Astrocyte of the cerebellum (primary cell): ENCODE results near the gene SETD1B.
"Not testable (repeated sequence)": the region's sequence is repeated elsewhere in the genome, so short reads cannot be mapped to it uniquely, and the experiment has no call there.

Experiments
- DNase-seq: peaks from one replicate; pipeline ENCODE4 v3.0.0-alpha.2; 2011; ENCODE audit warnings: low read depth
- H3K4me3 ChIP-seq: 2 replicates; pipeline ENCODE4 v1.5.1; 2011; ENCODE audit warnings: mild to moderate bottlenecking, low read depth, low read length, moderate library complexity
- CTCF ChIP-seq: IDR thresholded peaks from 2 replicates; pipeline ENCODE4 v1.5.1; 2012; ENCODE audit warnings: low read length, low read depth, moderate library complexity, mild to moderate bottlenecking; ENCODE audit errors: missing control alignments
- in situ Hi-C: cut with HindIII; loops from 2 replicates; pipeline ENCODE4 v1.10.0; 2017; ENCODE audit warnings: low sequenced_read_pairs

The SETD1B gene

GRCh38 chr12:121803861-121804416 lies at the start of gene SETD1B:
TSS of gene SETD1B (plus strand) at chr12:121804009. CDS start at chr12:121804738, 729 bp downstream.
- peak within 1 kb of the TSS; percentile 78 for H3K4me3 ChIP-seq
- no peak for TF ChIP-seq CTCF
- DNase-seq = no peak
- in situ Hi-C loops = no loop called here

GRCh38 chr12:121754836-121755235 lies 49.0 kb upstream of the SETD1B start:
- in situ Hi-C loops = no loop called here
- H3K4me3 ChIP-seq = no peak overlapping the region
- DNase-seq = no peak
- no peak for TF ChIP-seq CTCF

GRCh38 chr12:121755591-121755990 lies 48.2 kb upstream of the SETD1B start:
- H3K4me3 ChIP-seq = no peak overlapping the region
- in situ Hi-C loops = no loop called here
- no peak for TF ChIP-seq CTCF
- no peak for DNase-seq

- in situ Hi-C loops, H3K4me3 ChIP-seq, DNase-seq: not testable (repeated sequence)
Observed at GRCh38 chr12:121758536-121758935, 45.3 kb upstream of the SETD1B start.

GRCh38 chr12:121762269-121762668 lies 41.5 kb upstream of the SETD1B start:
- TF ChIP-seq CTCF = no peak
- in situ Hi-C loops = no loop called here
- H3K4me3 ChIP-seq = no peak overlapping the region
- DNase-seq = no peak

GRCh38 chr12:121764808-121765207 lies 39.0 kb upstream of the SETD1B start:
- no peak overlapping the region for H3K4me3 ChIP-seq
- no peak for TF ChIP-seq CTCF
- DNase-seq = no peak
- in situ Hi-C loops = no loop called here

GRCh38 chr12:121765573-121765972 lies 38.2 kb upstream of the SETD1B start:
- TF ChIP-seq CTCF = no peak
- DNase-seq = peak; percentile 80
- H3K4me3 ChIP-seq = no peak overlapping the region

More at GRCh38 chr12:121765573-121765972, 38.2 kb upstream of the SETD1B start:
- in situ Hi-C loops = no loop called here
